Bronchial epithelial cell (primary cell): ENCODE measurements around the gene ENPP1. TPM values are rescaled to one million over a fixed set of nuclear protein-coding genes. Genes with fewer than 3 reads are reported as not detected.

Experiments
- DNase-seq: peaks from one replicate; pipeline ENCODE4 v3.0.0-alpha.2; 2010; ENCODE audit warnings: low read depth
- FAIRE-seq: peaks from 2 replicates; lab custom pipeline; 2011; peaks lifted over from hg19 to GRCh38; lab: Jason Lieb, UNC
- H3K27me3 ChIP-seq: 2 replicates; pipeline ENCODE4 v1.5.1; 2011; ENCODE audit warnings: low read length; ENCODE audit not compliant: control insufficient read depth, insufficient read depth
- H3K36me3 ChIP-seq: 2 replicates; pipeline ENCODE4 v1.5.1; 2011; ENCODE audit warnings: low read length; ENCODE audit not compliant: control insufficient read depth, insufficient read depth
- H3K4me3 ChIP-seq: 2 replicates; pipeline ENCODE4 v1.5.1; 2011; ENCODE audit warnings: mild to moderate bottlenecking, low read depth, low read length, control low read depth
- total RNA-seq: library from RNA; depleted of rRNA; stranded (reverse); fragments of >200 nt; gene quantifications from 2 replicates; pipeline ENCODE4 v1.2.1, GENCODE V29; 2014
- TF ChIP-seq, protein P1 (sequence below): IDR thresholded peaks from 2 replicates; pipeline ENCODE4 v1.5.1; 2011; ENCODE audit warnings: mild to moderate bottlenecking, moderate library complexity, low read length, control low read depth, inconsistent platforms; ENCODE audit not compliant: insufficient read depth, severe bottlenecking

ENPP1 gene
- total RNA-seq, 1 donor from 2014 or later = under 0.01 TPM

DNA sequence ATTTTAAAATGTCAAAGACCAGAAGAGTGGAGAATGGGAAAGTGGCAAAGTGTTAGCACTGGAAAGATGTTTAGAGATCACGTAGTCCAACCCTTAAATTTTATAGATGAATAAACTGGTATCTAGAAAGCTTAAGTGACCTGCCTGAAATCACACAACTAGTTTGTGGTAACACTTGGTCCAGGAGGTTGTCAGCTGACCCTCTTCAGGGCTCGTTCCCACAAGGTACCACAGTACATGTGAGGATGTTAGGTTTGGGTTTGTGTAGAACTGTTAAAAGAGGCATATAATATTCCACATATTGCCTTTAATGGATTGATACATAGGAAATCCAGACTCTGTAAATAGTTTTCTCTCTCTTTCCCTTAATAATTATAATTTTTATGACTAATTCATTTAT, 39.1 kb downstream of the ENPP1 start:
- no peaks in the 10 kb centered on the region for H3K36me3 ChIP-seq
- TF ChIP-seq, protein P1, sequence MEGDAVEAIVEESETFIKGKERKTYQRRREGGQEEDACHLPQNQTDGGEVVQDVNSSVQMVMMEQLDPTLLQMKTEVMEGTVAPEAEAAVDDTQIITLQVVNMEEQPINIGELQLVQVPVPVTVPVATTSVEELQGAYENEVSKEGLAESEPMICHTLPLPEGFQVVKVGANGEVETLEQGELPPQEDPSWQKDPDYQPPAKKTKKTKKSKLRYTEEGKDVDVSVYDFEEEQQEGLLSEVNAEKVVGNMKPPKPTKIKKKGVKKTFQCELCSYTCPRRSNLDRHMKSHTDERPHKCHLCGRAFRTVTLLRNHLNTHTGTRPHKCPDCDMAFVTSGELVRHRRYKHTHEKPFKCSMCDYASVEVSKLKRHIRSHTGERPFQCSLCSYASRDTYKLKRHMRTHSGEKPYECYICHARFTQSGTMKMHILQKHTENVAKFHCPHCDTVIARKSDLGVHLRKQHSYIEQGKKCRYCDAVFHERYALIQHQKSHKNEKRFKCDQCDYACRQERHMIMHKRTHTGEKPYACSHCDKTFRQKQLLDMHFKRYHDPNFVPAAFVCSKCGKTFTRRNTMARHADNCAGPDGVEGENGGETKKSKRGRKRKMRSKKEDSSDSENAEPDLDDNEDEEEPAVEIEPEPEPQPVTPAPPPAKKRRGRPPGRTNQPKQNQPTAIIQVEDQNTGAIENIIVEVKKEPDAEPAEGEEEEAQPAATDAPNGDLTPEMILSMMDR = no peak
- DNase-seq = no peak
- H3K27me3 ChIP-seq = no peaks in the 10 kb centered on the region
- no peak overlapping the region for H3K4me3 ChIP-seq
- FAIRE-seq = no peak

DNA sequence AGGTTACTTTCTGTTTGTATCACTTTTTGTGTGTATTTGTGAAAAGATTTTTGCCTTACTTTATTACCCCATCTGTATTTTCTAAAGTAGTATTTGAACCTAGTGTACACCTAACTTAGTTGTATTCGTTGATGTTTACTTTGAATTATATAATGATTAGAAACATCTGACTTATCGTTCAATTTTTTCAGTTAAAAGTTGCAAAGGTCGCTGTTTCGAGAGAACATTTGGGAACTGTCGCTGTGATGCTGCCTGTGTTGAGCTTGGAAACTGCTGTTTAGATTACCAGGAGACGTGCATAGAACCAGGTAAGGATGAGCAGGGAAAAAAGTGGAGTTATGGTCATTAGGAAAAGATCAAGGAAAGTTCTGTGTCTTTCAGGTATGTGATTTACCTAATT, 42.0 kb downstream of the ENPP1 start:
- no peaks in the 10 kb centered on the region for H3K36me3 ChIP-seq
- H3K4me3 ChIP-seq = no peak overlapping the region
- TF ChIP-seq, protein P1 = no peak
- H3K27me3 ChIP-seq = no peaks in the 10 kb centered on the region
- no peak for DNase-seq
- no peak for FAIRE-seq

DNA sequence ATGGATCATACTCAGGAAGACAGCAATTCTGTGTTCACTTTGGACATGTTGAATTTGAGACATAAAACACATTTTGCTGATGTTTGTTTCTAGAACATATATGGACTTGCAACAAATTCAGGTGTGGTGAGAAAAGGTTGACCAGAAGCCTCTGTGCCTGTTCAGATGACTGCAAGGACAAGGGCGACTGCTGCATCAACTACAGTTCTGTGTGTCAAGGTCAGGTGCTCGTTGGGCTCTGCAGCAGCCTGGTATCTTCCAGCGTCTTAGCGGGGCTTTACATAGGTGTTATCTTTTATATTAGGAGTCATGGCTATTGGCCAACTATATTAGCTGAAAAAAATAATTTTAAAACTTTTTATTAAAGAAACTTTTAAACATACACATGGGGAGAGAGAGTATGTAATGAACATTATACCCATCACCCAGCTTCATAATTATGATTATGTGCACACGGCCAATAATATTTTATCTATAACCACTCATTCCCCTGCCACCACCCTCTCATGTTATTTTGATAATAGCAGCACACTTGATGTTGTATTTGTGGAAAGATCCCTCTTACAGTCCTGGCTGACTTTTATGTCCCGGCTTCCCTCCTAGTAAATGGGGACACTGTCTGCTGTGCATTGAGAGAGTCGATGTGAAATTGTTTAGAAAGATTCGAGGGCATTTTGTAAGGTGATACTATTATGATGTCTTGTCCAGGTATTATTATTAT, 43.4 kb downstream of the ENPP1 start:
- Histone ChIP-seq H3K27me3 (no peaks in the 10 kb centered on the region), H3K4me3 (no peak overlapping the region), H3K36me3 (no peaks in the 10 kb centered on the region)
- no peak for DNase-seq
- FAIRE-seq = no peak
- TF ChIP-seq, protein P1 = no peak

DNA sequence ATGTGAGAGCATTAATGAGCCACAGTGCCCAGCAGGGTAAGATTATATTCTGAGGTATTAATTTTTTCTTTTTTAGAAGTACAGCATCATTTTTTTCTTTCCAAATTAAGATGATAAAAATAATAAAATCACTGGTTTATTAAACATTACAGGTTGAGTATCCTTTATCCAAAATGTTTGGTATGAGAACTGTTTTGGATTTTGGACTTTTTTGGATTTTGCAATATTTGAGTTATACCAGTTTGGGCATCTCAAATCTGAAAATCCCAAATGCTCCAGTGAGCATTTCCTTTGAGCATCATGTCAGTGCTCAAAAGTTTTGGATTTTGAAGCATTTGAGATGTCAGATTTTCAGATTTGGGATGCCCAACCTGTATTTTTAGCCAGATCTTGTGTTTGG, 44.4 kb downstream of the ENPP1 start:
- no peak overlapping the region for H3K4me3 ChIP-seq
- no peaks in the 10 kb centered on the region for H3K27me3 ChIP-seq
- no peaks in the 10 kb centered on the region for H3K36me3 ChIP-seq
- DNase-seq (no peak), FAIRE-seq (no peak)
- TF ChIP-seq, protein P1 = no peak

DNA sequence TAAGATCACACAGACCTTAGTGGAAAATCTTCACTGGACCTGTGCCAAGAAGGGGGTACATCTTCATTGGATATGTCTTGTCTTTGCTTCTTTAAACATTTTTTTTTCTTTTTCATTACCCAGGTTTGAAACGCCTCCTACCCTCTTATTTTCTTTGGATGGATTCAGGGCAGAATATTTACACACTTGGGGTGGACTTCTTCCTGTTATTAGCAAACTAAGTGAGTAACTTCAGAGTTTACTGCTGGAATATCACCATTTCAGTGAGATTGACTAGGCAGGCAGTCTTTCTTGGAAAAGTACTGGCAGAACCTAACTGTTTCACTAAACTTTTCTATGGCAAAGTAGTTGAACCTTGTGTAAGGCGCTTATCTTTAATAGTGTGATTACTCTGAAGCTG, 47.0 kb downstream of the ENPP1 start:
- FAIRE-seq = no peak
- Histone ChIP-seq H3K27me3 (no peaks in the 10 kb centered on the region), H3K36me3 (no peaks in the 10 kb centered on the region), H3K4me3 (no peak overlapping the region)
- TF ChIP-seq, protein P1 = no peak
- no peak for DNase-seq
